HG03439 (cell line): Measurements from ENCODE around the gene GUCY1A2.

Experiments used
- ATAC-seq: cut with Tn5 transposase; IDR thresholded peaks from one replicate; pipeline ENCODE4 v1.9.1; 2021; ENCODE audit warnings: mild to moderate bottlenecking, moderate library complexity; ENCODE audit not compliant: unreplicated experiment

The GUCY1A2 gene

GRCh38 chr11:106999196-106999595, 19.1 kb downstream of the GUCY1A2 start:
- no peak for ATAC-seq

DNA sequence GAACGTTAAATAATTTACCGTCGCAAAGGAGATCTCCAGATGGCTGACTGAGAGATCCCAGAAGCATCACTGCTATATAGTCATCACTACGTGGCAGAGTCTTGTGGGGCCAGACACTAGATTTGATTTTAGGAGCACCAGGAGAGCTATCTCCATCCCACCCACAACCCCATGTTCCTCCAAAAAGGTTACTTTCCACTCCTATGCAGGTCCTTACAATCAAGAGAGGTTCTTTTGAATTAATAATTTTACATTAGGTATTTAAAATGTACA, 19.4 kb downstream of the GUCY1A2 start:
- no peak for ATAC-seq

GRCh38 chr11:106998116-106998915, 20.0 kb downstream of the GUCY1A2 start:
- no peak for ATAC-seq

DNA sequence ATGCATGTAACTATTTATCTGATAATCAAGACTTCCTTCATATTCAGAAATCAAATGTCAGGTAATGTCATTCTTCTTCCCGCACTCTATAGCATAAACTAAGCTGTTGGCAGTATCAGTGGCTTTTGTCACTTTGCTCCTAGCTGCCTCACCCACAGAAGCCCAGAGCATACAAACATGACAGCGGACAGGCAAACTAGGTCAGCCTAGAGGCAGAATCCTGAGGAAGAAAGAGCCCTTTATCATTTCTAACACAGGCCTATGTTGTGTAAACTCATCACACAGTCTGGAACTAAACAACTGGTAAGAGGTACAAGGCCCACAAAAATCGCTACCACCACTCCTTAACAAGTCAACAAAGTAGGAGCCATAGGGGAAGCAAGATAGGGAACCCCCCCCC, 21.0 kb downstream of the GUCY1A2 start:
- ATAC-seq, result no peak

GRCh38 chr11:106996691-106997090, 21.6 kb downstream of the GUCY1A2 start:
- no peak for ATAC-seq

DNA sequence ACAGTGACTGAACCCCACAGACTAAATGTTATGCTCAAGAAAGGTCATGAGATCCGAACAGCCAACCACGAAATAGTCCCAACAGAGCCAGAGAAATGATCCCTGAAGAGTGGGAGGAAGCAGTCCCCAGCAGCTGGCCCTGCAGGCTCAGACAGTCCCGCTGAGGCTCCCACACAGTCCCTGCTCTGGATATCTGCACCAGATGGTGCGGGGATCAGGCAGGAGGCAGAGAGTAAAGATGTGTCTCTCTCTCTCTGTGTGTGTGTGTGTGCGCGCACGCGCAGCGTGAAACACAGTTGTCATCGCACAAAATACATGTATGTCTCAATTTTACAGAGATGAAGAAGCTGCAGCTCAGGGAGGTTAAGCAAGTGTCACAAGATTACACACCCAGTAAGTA, 27.9 kb downstream of the GUCY1A2 start:
- ATAC-seq, result no peak

- ATAC-seq, result no peak
Observed at GRCh38 chr11:106989078-106989455, 29.2 kb downstream of the GUCY1A2 start.

- no peak for ATAC-seq
Observed at GRCh38 chr11:106988151-106989077, 29.9 kb downstream of the GUCY1A2 start.

GRCh38 chr11:106986673-106987072, 31.6 kb downstream of the GUCY1A2 start:
- no peak for ATAC-seq

DNA sequence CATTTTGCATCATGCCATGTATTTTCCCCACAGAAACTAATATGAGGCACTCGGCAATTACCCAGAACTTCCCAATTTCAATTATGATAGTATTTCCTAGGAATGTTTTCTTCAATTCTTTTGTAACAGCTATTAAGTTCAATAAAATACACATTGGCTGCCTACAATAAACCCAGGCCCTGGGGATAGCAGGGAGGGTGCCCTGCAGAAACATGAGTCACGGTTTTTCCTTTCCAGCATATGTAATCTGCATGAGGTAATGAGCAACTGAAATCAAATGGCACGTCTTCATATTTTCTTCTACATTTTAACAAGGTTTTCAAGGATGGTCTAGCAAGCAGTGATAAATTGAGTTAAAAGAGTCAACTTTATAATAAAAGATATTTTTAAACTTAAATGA, 32.0 kb downstream of the GUCY1A2 start:
- ATAC-seq, result no peak

DNA sequence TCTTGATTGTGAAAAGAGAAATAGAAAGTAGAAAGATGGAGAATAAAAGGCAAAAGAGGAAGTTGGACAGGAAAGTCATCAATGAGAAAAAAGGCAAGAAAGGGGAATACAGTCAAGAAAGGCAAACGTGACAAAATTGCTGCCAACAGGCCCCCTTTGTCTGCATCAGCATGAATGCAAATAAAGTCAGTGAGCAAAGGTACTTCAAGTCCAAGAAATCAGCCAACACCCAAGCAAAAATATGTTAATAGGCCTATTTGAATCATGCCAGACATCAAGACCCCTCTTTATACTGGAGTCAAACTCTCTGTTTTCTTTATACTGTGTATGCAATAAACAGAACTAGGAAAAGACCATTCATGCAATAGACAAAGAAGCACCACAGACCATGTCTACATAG, 34.3 kb downstream of the GUCY1A2 start:
- ATAC-seq, result no peak

- ATAC-seq, result no peak
Observed at GRCh38 chr11:106983261-106983660, 35.0 kb downstream of the GUCY1A2 start.

GRCh38 chr11:106974831-106975230, 43.4 kb downstream of the GUCY1A2 start:
- ATAC-seq, result no peak

DNA sequence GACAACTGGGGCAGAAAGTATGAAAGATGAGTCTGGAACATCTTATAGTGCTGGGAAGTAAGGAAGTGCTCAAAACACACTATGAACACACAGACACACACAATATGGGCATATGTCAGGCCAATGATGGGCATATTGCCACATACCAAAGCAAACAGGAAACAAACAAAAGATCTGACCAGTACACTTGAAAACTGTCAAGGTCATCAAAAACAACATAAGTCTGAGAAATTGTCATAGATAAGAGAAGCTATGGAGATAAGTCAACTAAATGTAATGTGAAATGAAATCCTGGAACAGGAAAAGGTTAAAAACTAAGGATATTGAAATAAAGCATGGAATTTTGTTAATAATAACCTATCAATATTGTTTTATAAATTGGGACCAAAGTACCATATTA, 46.4 kb downstream of the GUCY1A2 start:
- no peak for ATAC-seq

GRCh38 chr11:106969644-106970355, 48.5 kb downstream of the GUCY1A2 start:
- ATAC-seq, result no peak

GRCh38 chr11:106962995-106963394, 55.3 kb downstream of the GUCY1A2 start:
- ATAC-seq, result no peak

GRCh38 chr11:106961518-106961917, 56.8 kb downstream of the GUCY1A2 start:
- no peak for ATAC-seq

DNA sequence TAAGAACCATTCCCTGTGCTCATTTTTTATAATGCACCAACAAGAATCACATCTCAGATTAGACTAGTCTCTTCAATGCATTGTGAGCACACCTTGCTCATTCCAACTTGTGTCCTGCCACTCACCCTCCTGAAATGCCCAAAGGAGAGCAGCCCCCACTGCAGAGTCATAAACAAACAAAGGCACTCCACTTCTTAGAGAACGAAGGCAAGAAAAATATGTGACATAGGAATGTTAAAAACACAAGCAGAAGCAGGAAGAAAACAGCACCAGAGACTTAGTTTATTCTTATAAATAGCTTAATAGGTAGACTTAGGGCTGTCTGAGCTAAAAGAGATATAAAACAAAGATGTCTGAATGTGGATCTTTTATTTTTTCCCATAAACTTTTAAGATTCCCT, 57.2 kb downstream of the GUCY1A2 start:
- no peak for ATAC-seq

- no peak for ATAC-seq
Observed at GRCh38 chr11:106959800-106960199, 58.5 kb downstream of the GUCY1A2 start.

DNA sequence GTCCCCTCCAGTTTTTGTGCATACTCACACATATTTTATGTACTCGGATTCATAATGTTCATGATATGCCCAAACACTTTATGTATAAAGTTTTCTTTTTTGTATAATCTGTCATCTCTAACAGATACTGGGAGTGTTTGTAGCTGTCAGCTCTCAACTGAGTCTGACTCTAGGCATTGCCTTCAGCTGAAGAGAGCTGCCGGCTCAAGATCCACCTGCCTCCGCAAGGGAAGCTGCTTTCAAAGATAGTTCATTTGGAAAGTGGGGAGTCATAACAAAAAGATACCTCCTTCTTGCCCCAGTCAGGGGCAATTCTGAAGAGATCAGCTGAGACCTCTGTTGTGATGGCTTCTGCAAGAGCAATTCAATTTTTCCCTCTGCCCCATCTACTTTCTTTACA, 58.9 kb downstream of the GUCY1A2 start:
- ATAC-seq, result no peak

DNA sequence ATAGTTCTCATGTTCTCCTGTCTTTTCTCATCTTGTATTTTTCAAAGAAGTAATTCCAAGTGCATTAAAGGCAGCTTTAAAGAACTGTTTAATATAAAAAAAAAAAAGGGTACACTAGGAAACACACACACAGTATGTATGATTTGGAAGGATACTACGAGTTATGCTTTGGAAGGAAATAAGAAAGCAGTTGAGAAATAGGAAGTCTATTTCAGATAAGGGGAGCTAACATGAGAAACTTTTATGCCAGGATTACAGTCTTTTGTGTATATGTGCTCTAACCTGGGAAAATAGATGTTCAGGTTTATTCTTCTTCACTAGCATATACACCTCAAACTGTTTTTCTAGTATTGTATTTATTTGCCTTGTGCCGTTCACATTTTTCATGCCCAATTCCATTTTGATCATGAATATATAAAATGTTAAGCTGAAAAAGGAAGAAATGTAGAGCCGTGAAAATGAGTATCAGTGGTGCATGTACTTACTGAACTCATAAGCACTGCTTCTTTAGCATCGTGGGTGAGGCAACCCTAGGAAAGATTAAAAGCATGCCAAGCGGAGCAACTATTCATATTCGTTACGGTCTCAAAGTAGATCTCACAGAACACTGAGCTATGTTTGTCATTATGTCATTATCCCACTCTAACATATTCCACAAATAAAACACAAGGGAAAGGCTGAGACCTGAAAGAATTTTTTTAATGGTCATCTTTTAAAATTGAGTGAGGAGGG, 59.6 kb downstream of the GUCY1A2 start:
- ATAC-seq, result no peak
